BE2C (cell line): ENCODE data around the gene CDC27.
"Not testable (repeated sequence)": the region's sequence is repeated elsewhere in the genome, so short reads cannot be mapped to it uniquely, and the experiment has no call there.

Experiments used
- DNase-seq: peaks from one replicate; pipeline ENCODE4 v3.0.0-alpha.2; 2020
- H3K27me3 ChIP-seq: fragments of 250-450 bp; sonication (Bioruptor Pico); 2 replicates; pipeline ENCODE4 v1.5.1; 2020; ENCODE audit warnings: mild to moderate bottlenecking
- H3K36me3 ChIP-seq: fragments of 250-450 bp; sonication (Bioruptor Pico); 2 replicates; pipeline ENCODE4 v1.5.1; 2020; ENCODE audit warnings: mild to moderate bottlenecking
- H3K4me1 ChIP-seq: fragments of 250-450 bp; sonication (Bioruptor Pico); 2 replicates; pipeline ENCODE4 v1.5.1; 2020
- H3K4me3 ChIP-seq: 2 replicates; pipeline ENCODE4 v1.5.1; 2011; ENCODE audit warnings: low read depth, low read length
- H3K9me3 ChIP-seq: fragments of 250-450 bp; sonication (Bioruptor Pico); 2 replicates; pipeline ENCODE4 v1.5.1; 2020
- TF ChIP-seq, protein P1 (sequence below): IDR thresholded peaks from 2 replicates; pipeline ENCODE4 v1.5.1; 2012; ENCODE audit warnings: mild to moderate bottlenecking, low read depth, low read length

Gene CDC27

GRCh38 chr17:47145351-47145750 lies 43.7 kb downstream of the CDC27 start:
- H3K4me1 ChIP-seq: no peaks in the 10 kb centered on the region
- H3K9me3 ChIP-seq: no peaks in the 10 kb centered on the region
- H3K27me3 ChIP-seq: no peaks in the 10 kb centered on the region
- TF ChIP-seq, protein P1, sequence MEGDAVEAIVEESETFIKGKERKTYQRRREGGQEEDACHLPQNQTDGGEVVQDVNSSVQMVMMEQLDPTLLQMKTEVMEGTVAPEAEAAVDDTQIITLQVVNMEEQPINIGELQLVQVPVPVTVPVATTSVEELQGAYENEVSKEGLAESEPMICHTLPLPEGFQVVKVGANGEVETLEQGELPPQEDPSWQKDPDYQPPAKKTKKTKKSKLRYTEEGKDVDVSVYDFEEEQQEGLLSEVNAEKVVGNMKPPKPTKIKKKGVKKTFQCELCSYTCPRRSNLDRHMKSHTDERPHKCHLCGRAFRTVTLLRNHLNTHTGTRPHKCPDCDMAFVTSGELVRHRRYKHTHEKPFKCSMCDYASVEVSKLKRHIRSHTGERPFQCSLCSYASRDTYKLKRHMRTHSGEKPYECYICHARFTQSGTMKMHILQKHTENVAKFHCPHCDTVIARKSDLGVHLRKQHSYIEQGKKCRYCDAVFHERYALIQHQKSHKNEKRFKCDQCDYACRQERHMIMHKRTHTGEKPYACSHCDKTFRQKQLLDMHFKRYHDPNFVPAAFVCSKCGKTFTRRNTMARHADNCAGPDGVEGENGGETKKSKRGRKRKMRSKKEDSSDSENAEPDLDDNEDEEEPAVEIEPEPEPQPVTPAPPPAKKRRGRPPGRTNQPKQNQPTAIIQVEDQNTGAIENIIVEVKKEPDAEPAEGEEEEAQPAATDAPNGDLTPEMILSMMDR: no peak
- no peak overlapping the region for H3K4me3 ChIP-seq
- no peak for DNase-seq
- H3K36me3 ChIP-seq: peaks cover 86% of the 10 kb centered on the region

GRCh38 chr17:47135235-47135634 lies 53.9 kb downstream of the CDC27 start:
- no peaks in the 10 kb centered on the region for H3K4me1 ChIP-seq
- peaks cover 64% of the 10 kb centered on the region for H3K36me3 ChIP-seq
- H3K4me3 ChIP-seq: no peak overlapping the region
- H3K27me3 ChIP-seq: no peaks in the 10 kb centered on the region
- TF ChIP-seq, protein P1: no peak
- no peak for DNase-seq
- no peaks in the 10 kb centered on the region for H3K9me3 ChIP-seq

DNA sequence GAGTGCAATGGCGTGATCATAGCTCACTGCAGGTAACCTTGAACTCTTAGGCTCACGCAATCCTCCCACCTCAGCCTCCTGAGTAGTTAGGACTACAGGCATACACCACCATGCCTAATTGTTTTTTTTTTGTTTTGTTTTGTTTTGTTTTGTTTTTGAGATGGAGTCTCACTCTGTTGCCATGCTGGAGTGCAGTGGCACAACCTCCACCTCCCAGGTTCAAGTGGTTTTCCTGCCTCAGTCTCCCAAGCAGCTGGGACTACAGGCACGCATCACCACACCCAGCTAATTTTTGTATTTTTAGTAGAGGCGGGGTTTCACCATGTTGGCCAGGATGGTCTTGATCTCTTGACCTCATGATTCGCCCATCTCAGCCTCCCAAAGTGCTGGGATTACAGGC lies 54.7 kb downstream of the CDC27 start:
- H3K27me3 ChIP-seq, H3K4me3 ChIP-seq, H3K9me3 ChIP-seq, DNase-seq, H3K4me1 ChIP-seq: not testable (repeated sequence)
- H3K36me3 ChIP-seq: peaks cover 59% of the 10 kb centered on the region

GRCh38 chr17:47131761-47132160 lies 57.3 kb downstream of the CDC27 start:
- Histone ChIP-seq H3K36me3 (peaks cover 62% of the 10 kb centered on the region), H3K27me3 (no peaks in the 10 kb centered on the region), H3K4me1 (no peaks in the 10 kb centered on the region), H3K4me3 (no peak overlapping the region), H3K9me3 (no peaks in the 10 kb centered on the region)
- no peak for DNase-seq
- TF ChIP-seq, protein P1: no peak

GRCh38 chr17:47126835-47127234 lies 62.3 kb downstream of the CDC27 start:
- H3K9me3 ChIP-seq, H3K4me1 ChIP-seq, H3K4me3 ChIP-seq, H3K27me3 ChIP-seq, DNase-seq: not testable (repeated sequence)
- H3K36me3 ChIP-seq: peaks cover 73% of the 10 kb centered on the region

DNA sequence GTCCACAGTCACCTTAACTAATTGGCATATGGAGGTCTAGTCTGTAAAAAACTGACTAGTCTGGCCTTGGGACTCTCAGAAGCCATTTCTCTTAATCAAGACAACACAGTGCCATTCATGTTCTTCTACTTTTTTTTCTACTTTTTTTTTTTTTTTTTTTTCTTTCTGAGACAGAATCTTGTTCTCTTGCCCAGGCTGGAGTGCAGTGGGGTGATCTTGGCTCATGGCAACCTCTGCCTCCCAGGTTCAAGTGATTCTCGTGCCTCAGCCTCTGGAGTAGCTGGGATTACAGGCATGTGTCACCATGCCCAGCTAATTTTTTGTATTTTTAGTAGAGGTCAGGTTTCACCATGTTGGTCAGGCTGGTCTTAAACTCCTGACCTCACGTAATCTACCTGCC lies 65.8 kb downstream of the CDC27 start:
- not testable (repeated sequence) for DNase-seq, H3K4me1 ChIP-seq, H3K27me3 ChIP-seq, H3K4me3 ChIP-seq, H3K9me3 ChIP-seq
- H3K36me3 ChIP-seq: peaks cover 74% of the 10 kb centered on the region

DNA sequence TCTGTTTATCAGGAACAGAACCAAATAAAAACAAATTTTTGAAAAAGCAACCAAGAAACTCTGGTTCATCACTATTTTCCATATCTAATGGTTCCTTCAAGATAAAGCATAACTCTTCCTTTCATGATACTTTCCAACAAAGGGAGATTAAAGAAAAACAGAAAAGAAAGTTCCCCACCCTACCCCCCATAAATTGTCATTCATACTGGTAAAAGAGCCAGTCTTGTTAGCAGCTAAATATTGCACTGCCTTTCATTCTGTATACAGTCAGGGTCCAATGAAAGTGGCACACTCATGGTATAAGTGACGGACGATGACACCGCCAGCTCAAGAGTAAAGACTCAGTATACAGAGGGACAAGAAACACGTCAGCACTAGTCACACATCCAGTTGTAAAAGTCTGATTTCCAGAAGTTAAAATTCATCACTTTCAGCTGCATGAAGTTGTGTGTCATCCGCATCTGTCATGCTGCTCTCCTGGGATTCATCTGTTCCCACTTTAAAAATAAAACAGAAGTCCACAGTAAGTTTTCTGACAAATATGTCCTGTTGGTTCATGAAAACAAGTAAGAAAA lies 68.5 kb downstream of the CDC27 start:
- DNase-seq: no peak
- TF ChIP-seq, protein P1: no peak
- peaks cover 52% of the 10 kb centered on the region for H3K36me3 ChIP-seq

More for the DNA sequence above, 68.5 kb downstream of the CDC27 start:
- Histone ChIP-seq H3K4me3 (no peak overlapping the region), H3K27me3 (no peaks in the 10 kb centered on the region), H3K4me1 (no peaks in the 10 kb centered on the region), H3K9me3 (no peaks in the 10 kb centered on the region)
